Colonic mucosa (tissue), 4 donors: ENCODE data around the gene MAB21L3. TPM values are rescaled to one million over a fixed set of nuclear protein-coding genes. Genes with fewer than 3 reads are reported as not detected.

Experiments
- DNase-seq: peaks from one replicate; pipeline ENCODE4 v3.0.0-alpha.2; 2020
- H3K27ac ChIP-seq: fragments of 200-600 bp; one replicate; pipeline ENCODE4 v1.8.0; 2021
- H3K27me3 ChIP-seq: fragments of 200-600 bp; one replicate; pipeline ENCODE4 v1.8.0; 2021
- H3K36me3 ChIP-seq: fragments of 200-600 bp; one replicate; pipeline ENCODE4 v1.8.0; 2021
- H3K4me1 ChIP-seq: fragments of 200-600 bp; one replicate; pipeline ENCODE4 v1.8.0; 2021; ENCODE audit warnings: mild to moderate bottlenecking
- H3K4me3 ChIP-seq: fragments of 200-600 bp; one replicate; pipeline ENCODE4 v1.8.0; 2021
- H3K9ac ChIP-seq, 2 donors: one replicate each; pipeline ENCODE4 v1.7.0; 2013; ENCODE audit warnings: control low read depth in 2 of 2, low read depth in 2 of 2, low read length in 2 of 2
- H3K9me3 ChIP-seq: fragments of 200-600 bp; one replicate; pipeline ENCODE4 v1.8.0; 2021
- intact Hi-C: fragments of 100-400 bp; cut with DNase I; formaldehyde crosslinking; loops from one replicate; pipeline ENCODE4 v1.14.1; 2022
- total RNA-seq, 2 donors: library from RNA; stranded (reverse); fragmentation: NEBNext Ultra II Directional in 1 of 2; extraction: Animal tissue kit (Norgen Biotek cat#: 25700) in 1 of 2; gene quantifications; one replicate each; pipeline ENCODE4 v1.2.1, GENCODE V29; 2021
- TF ChIP-seq, protein P1 (sequence below): fragments of 200-600 bp; IDR thresholded peaks from one replicate; pipeline ENCODE4 v1.8.0; 2022; ENCODE audit warnings: antibody characterized with exemption, mild to moderate bottlenecking
- donor health status: healthy.
- donor health status: DM: no; HTN: no; CAD: no.
- donor health status: DM: no; HTN: no; CAD: no.

Gene MAB21L3
- total RNA-seq, 2 donors from 2014 or later = 3.9 to 4.5 TPM

DNA sequence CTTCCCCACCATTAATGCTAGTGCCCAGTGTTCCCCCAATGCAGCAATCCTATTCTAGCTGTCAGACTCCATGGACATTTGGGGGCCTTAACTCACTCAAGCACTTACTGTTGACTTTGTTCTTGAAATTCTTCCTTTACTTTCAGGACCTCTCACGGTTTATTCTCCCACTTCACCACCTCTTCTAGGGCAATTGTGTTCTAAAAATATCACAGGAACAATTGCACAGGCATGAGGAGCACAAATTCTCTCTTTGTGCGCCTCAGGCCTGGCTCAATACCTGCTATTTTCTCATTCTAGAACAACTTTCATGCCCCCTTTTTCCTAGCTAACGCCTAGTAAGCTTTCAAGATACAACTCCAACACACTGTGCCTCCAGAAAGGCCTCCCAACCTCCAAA is 7.3 kb downstream of the MAB21L3 start:
- Histone ChIP-seq H3K4me1 (no peaks in the 10 kb centered on the region), H3K4me3 (no peak overlapping the region), H3K36me3 (no peaks in the 10 kb centered on the region), H3K9me3 (no peaks in the 10 kb centered on the region), H3K27me3 (no peaks in the 10 kb centered on the region), H3K9ac (no peak overlapping the region), H3K27ac (no peak overlapping the region)
- no peak for DNase-seq
- TF ChIP-seq, protein P1, sequence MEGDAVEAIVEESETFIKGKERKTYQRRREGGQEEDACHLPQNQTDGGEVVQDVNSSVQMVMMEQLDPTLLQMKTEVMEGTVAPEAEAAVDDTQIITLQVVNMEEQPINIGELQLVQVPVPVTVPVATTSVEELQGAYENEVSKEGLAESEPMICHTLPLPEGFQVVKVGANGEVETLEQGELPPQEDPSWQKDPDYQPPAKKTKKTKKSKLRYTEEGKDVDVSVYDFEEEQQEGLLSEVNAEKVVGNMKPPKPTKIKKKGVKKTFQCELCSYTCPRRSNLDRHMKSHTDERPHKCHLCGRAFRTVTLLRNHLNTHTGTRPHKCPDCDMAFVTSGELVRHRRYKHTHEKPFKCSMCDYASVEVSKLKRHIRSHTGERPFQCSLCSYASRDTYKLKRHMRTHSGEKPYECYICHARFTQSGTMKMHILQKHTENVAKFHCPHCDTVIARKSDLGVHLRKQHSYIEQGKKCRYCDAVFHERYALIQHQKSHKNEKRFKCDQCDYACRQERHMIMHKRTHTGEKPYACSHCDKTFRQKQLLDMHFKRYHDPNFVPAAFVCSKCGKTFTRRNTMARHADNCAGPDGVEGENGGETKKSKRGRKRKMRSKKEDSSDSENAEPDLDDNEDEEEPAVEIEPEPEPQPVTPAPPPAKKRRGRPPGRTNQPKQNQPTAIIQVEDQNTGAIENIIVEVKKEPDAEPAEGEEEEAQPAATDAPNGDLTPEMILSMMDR = no peak
- intact Hi-C loops = no loop called here

DNA sequence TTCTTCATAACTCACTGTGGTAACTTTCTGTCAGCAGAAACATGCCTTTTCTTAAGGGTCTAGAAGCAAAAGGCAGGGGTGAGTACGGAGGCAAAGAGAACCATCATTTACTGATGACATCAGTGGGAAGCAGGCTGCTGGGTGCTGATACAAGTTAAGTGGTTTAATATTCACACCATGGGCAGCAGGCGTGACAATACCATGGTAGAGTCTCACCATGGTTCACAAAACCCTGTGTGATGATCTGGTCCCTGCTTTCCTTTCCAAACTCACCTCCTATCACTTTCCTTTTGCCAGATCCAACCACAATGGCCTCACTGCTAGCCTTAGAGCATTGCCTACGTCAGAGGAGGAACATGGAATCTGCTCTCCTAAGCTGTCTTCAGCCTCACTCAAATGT is 8.7 kb downstream of the MAB21L3 start:
- TF ChIP-seq, protein P1 = no peak
- H3K9me3 ChIP-seq = no peaks in the 10 kb centered on the region
- H3K27me3 ChIP-seq = no peaks in the 10 kb centered on the region
- H3K4me1 ChIP-seq = no peaks in the 10 kb centered on the region
- H3K9ac ChIP-seq = no peak overlapping the region
- intact Hi-C loops = no loop called here
- no peaks in the 10 kb centered on the region for H3K36me3 ChIP-seq
- DNase-seq = no peak
- no peak overlapping the region for H3K27ac ChIP-seq
- H3K4me3 ChIP-seq = no peak overlapping the region

DNA sequence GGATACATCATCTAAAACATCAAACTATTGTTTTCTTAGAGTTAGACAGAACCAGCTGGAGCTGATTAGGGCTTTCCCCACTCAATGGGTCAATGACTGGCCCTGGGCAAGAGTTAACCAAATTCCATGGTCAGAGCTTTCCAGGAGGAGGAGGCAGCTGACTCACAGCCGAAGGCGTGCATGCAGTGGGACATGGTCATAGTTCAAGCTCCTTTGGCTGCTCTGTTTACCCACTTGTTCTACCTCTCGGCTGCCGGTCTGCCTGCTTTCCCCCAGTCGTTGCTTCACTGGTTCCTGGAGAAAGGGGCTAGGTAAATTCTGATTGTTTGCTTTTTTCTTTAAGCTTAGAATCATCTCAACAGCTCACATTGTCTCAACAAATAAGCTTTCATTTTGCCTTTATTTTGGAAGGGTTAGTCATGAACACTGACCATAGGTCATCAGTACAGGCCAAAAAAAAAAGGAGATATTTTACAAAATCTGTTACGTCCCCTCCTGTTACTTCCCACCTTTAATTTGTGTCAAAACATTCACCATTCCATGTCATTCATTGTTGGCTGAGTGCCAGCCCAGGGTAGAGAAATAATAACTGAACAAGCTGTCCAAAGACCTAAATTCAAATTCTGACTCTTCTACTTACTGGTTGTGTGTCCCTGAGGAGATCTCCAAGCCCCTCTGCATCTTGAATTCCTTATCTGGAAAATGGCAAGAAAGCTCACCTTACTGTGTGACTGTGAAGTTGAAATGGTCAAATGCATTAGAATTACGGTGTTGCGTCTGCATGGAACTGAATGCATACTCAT is 12.0 kb downstream of the MAB21L3 start:
- Histone ChIP-seq H3K9me3 (no peaks in the 10 kb centered on the region), H3K9ac (peak overlapping the region in 1 of 2 donors; percentile 77), H3K36me3 (no peaks in the 10 kb centered on the region), H3K4me3 (no peak overlapping the region), H3K27me3 (no peaks in the 10 kb centered on the region), H3K4me1 (no peaks in the 10 kb centered on the region), H3K27ac (peak overlapping the region; percentile 95)
- TF ChIP-seq, protein P1 = no peak
- intact Hi-C loops = no loop called here
- peak; percentile 79 for DNase-seq

DNA sequence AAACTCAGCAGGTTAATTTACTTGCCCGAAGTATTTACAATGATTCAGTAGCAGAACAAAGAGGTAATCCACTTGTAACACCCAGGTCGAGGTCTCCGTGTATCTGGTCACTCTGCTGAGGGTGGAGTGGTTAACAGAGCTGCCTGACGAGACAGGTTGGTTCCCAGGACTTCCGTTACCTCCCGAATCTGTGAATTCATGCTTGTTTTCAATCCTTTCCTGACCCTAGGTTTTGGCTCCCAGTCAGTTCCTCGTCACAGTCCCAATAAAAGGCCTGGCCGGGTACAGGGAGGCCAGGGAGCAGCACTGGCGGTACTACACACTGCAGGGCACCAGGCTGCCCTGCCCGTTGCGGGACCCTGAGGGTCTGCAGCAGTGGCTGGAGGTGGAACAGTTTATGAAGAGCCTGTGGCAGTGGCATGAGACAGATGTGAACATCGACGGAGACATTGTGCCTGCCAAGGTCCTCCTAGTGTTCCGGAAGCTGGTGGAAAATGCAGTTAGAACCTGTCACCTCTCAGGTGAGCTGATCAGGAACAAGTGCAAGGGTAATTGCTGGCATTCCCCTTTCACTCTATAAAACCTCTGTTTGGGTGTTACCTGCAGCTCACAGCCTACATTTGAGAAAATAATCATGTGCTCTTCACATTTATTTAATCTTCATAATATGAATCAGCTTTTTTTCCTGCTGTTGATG is 12.8 kb downstream of the MAB21L3 start:
- Histone ChIP-seq H3K9ac (peak overlapping the region in 1 of 2 donors; percentile 77), H3K36me3 (no peaks in the 10 kb centered on the region), H3K4me3 (no peak overlapping the region)

DNA sequence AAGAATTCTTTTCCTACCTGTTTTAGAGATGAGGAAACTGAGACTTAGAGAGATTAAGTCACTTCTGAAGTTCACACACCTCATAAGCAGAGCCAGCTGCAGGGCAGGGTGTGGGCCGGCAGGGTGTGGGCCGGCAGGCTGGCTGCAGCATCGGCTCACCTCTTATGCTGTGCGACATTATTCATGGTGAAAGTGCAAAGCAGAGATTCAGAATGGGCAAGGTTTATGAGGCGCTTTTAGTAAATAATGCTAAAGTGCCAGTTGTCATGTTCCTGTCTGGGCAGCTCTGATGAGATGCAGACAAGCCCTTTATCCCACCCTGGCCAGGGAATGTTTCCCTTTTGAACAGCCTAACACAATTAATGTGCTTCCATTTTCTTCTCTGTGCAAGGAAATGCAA is 14.6 kb downstream of the MAB21L3 start:
- H3K27me3 ChIP-seq = no peaks in the 10 kb centered on the region
- no peaks in the 10 kb centered on the region for H3K9me3 ChIP-seq
- peak; percentile 69 for DNase-seq
- no peak overlapping the region for H3K4me3 ChIP-seq
- peak overlapping the region in 1 of 2 donors; percentile 9 for H3K9ac ChIP-seq
- TF ChIP-seq, protein P1 = peak; percentile 25
- no peaks in the 10 kb centered on the region for H3K4me1 ChIP-seq
- intact Hi-C loops = no loop called here
- no peaks in the 10 kb centered on the region for H3K36me3 ChIP-seq
- peak overlapping the region; percentile 95 for H3K27ac ChIP-seq

More for the DNA sequence above, 12.8 kb downstream of the MAB21L3 start:
- no peaks in the 10 kb centered on the region for H3K4me1 ChIP-seq
- no peaks in the 10 kb centered on the region for H3K27me3 ChIP-seq
- intact Hi-C loops = no loop called here
- peak overlapping the region; percentile 95 for H3K27ac ChIP-seq
- H3K9me3 ChIP-seq = no peaks in the 10 kb centered on the region
- TF ChIP-seq, protein P1 = no peak
- DNase-seq = peak; percentile 81
